Immature natural killer cell (primary cell): Measurements from ENCODE around the gene MBD3. TPM values are rescaled to one million over a fixed set of nuclear protein-coding genes. Genes with fewer than 3 reads are reported as not detected.

ENCODE experiments used
- DNase-seq, 3 donors: peaks; one replicate each; pipeline ENCODE4 v3.0.0; 2022; ENCODE audit warnings: mixed read lengths in 1 of 3
- H3K27ac Mint-ChIP-seq, 6 donors: one replicate each; pipeline ENCODE4 v1.8.0; 2020; ENCODE audit warnings: mixed read lengths in 6 of 6, mild to moderate bottlenecking in 5 of 6, inconsistent platforms in 4 of 6, moderate library complexity in 3 of 6
- H3K27me3 Mint-ChIP-seq, 3 donors: one replicate each; pipeline ENCODE4 v1.8.0; 2020 to 2021; ENCODE audit warnings: low read depth in 3 of 3, mild to moderate bottlenecking in 3 of 3, mixed read lengths in 3 of 3, moderate library complexity in 3 of 3, inconsistent platforms in 1 of 3
- H3K36me3 Mint-ChIP-seq, 3 donors: one replicate each; pipeline ENCODE4 v1.8.0; 2020; ENCODE audit warnings: mixed read lengths in 3 of 3, inconsistent platforms in 2 of 3, mild to moderate bottlenecking in 2 of 3
- H3K4me1 Mint-ChIP-seq, 2 donors: one replicate each; pipeline ENCODE4 v1.8.0; 2020; ENCODE audit warnings: inconsistent platforms in 2 of 2, mild to moderate bottlenecking in 2 of 2, mixed read lengths in 2 of 2, moderate library complexity in 1 of 2
- H3K4me3 Mint-ChIP-seq, 5 donors: one replicate each; pipeline ENCODE4 v1.8.0; 2020; ENCODE audit warnings: mild to moderate bottlenecking in 5 of 5, mixed read lengths in 5 of 5, inconsistent platforms in 3 of 5, moderate library complexity in 3 of 5
- H3K9me3 Mint-ChIP-seq, 6 donors: one replicate each; pipeline ENCODE4 v1.8.0; 2020; ENCODE audit warnings: mild to moderate bottlenecking in 6 of 6, mixed read lengths in 6 of 6, inconsistent platforms in 4 of 6, moderate library complexity in 3 of 6
- polyA plus RNA-seq, 3 donors: library from polyadenylated mRNA; unstranded; fragments of 300-500 nt; fragmentation: Illumina TruSeq; gene quantifications; one replicate each; pipeline ENCODE4 v1.2.3, GENCODE V29; 2021

Gene MBD3
- polyA plus RNA-seq, 3 donors from 2014 or later = 4.8 to 13.8 (median 6.9) TPM

DNA sequence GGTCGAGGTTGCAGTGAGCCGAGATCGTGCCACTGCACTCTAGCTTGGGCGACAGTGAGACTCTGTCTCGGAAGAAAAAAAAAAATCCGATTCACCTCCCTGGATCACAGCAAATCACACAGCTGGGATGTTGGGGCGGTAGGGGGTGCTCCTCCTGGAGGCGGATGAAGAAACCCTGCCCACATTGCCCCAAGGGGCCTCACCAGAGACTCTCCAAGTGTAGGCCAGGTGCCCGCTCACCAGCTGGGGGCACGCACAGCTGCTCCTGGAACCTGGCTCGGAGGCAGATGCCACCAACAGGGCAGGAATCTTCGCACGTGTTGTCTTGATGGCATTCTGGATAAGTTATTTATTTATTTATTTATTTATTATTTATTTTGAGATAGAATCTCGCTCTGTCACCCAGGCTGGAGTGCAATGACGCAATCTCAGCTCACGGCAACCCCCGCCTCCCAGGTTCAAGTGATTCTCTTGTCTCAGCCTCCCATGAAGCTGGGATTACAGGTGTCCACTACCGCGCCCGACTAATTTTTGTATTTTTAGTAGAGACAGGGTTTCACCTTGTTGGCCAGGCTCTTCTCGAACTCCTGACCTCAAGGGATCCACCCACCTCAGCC, 9.5 kb upstream of the MBD3 start:
- H3K27me3 Mint-ChIP-seq = peaks cover 8 to 16% (median 12%) of the 10 kb centered on the region in 3 donors
- H3K4me1 Mint-ChIP-seq = peaks cover 33 to 37% of the 10 kb centered on the region in 2 donors
- no peak for DNase-seq
- no peak overlapping the region for H3K27ac Mint-ChIP-seq
- peaks cover 0 to 6% (median 5%) of the 10 kb centered on the region in 3 donors for H3K36me3 Mint-ChIP-seq
- H3K9me3 Mint-ChIP-seq = no peaks in the 10 kb centered on the region
- peak overlapping the region in 1 of 5 donors; percentile 77 for H3K4me3 Mint-ChIP-seq

DNA sequence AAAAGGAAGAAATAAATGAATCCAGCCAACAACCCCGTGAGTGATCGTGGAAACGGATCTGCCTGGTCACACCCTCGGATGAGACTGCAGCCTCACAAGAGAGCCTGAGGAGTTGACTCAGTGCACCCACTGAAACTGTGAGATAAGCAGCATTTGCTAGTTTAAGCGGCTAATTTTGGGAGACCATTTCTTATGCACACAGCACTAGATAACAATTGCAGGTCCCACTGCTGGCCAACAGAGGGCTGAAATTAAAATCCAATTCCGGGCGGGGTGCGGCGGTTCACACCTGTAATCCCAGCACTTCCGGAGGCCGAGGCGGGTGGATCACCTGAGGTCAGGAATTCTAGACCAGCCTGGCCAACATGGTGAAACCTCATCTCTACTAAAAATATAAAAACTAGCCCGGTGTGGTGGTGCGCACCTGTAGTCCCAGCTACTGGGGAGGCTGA, 9.0 kb upstream of the MBD3 start:
- H3K4me1 Mint-ChIP-seq = peaks cover 28 to 33% of the 10 kb centered on the region in 2 donors
- no peak overlapping the region for H3K27ac Mint-ChIP-seq
- H3K9me3 Mint-ChIP-seq = no peaks in the 10 kb centered on the region
- H3K36me3 Mint-ChIP-seq = peaks cover 0 to 7% (median 5%) of the 10 kb centered on the region in 3 donors
- DNase-seq = no peak
- peak overlapping the region in 1 of 5 donors; percentile 3 for H3K4me3 Mint-ChIP-seq
- peaks cover 8 to 14% (median 12%) of the 10 kb centered on the region in 3 donors for H3K27me3 Mint-ChIP-seq

DNA sequence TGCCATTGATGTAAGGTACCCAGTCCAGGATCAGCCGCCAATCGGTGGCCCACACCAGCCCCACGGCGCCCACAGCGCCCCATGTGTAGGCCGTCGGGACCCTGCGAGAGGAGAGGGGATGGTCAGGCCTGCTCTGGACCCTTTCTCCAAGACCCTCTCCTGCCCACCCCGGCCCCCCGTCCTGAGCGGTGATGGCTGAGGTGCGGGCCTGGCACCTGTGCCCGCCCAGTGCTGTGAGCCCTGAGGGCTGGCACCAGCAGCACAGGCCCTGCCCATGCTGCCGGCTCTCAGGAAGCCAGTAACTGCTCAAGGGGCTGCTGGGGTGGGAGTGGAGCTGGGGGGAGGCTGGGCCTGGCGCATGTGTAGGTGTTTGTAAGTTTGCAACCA, 6.8 kb upstream of the MBD3 start:
- DNase-seq = no peak
- Mint-ChIP-seq H3K4me3 (no peak overlapping the region), H3K4me1 (peaks cover 15 to 17% of the 10 kb centered on the region in 2 donors), H3K36me3 (peaks cover 0 to 7% (median 5%) of the 10 kb centered on the region in 3 donors), H3K27ac (no peak overlapping the region), H3K9me3 (no peaks in the 10 kb centered on the region), H3K27me3 (peaks cover 0 to 3% (median 2%) of the 10 kb centered on the region in 3 donors)

DNA sequence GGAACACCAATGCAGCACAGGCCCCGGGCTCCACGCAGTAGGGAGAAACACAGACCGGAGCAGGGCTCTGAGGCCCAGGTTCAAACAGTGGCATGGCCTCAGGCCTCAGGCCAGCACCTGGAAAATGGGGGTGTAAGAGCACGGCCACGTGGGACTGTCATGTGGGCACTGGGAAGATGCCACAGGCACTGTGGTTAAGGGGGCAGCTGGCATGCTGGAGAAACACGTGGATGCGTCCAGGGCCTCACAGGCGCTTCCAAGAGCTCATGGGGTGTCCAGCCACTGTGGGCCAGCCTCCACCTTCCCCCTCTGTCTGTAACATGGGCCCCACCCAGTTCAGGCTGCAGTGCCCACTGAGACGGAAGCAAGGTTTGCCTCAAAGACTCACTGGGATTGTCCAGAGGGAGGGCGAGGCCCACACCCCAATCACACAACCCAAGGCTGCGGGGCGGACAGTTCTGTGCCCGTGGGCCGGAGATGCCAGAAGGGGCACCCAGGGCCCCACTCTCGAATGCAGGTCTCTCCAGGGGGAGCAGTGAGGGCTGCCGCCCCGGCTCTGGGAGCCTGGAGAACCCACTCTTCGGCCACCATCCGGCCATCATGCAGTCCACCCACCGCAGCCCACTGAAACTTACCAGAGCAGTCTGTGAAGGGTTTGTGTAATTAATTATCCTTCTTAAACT, 6.3 kb upstream of the MBD3 start:
- Mint-ChIP-seq H3K9me3 (no peaks in the 10 kb centered on the region), H3K4me3 (no peak overlapping the region), H3K27ac (no peak overlapping the region), H3K27me3 (peaks cover 0 to 2% (median 2%) of the 10 kb centered on the region in 3 donors), H3K4me1 (peaks cover 14 to 15% of the 10 kb centered on the region in 2 donors), H3K36me3 (peaks cover 0 to 7% (median 5%) of the 10 kb centered on the region in 3 donors)
- no peak for DNase-seq

DNA sequence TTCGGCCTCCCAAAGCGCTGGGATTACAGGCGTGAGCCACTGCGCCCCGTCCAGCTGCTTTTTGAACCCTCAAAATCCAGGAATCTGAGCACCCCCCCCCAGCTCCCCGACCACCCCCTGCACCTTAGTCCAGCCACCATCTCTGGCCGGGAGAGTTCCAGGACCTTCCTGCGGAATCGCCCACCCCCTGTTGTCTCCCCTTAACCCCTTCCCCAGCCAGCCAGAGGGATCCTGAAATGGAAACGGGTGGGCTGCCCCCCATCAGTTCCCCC, 772 bp upstream of the MBD3 start:
- no peak for DNase-seq
- Mint-ChIP-seq H3K4me1 (peaks cover 16 to 25% of the 10 kb centered on the region in 2 donors), H3K9me3 (no peaks in the 10 kb centered on the region), H3K27me3 (peaks cover 6 to 12% (median 6%) of the 10 kb centered on the region in 3 donors), H3K4me3 (peak overlapping the region in 4 of 5 donors; percentile 39 to 93 (median 91)), H3K27ac (peak overlapping the region in 4 of 6 donors; percentile 35 to 94 (median 86)), H3K36me3 (peaks cover 0 to 7% (median 5%) of the 10 kb centered on the region in 3 donors)

DNA sequence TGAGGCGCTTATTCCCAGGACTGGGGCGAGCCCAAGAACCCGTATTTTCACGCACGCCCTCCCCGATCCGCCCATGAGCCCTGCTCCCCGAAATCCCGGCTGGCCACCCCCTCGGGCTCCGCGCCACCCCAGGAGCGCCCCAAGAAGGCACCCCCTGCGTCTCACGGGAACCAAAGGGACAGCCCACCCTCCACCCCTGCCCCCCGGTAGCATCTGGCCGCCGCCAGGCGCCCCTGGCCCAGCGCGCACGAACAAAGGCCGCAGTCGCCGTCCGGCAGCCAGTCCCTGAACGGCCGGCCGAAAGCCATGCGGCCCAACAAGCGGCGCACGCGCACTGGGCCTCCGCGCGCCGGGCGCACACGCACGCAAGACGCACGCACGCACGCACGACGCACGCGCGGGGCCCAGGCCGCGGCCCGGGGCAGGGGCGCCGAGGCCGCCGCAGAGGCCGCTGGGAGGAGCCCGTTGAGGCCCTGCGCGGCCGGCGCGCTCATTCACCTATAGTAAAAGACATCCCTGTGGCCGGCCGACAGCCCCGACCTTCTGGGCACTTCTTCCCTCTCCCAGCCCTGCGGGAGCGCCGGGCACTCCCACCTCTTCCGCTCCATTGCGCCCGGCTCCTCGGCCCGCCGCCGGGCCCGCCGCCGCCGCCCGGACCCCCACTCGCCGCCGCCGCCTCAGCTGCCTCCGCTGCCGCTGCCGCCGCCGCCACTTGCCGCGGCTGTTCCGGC, 476 bp downstream of the MBD3 start:
- peak; percentile 85 to 90 (median 90) for DNase-seq
- Mint-ChIP-seq H3K27me3 (peaks cover 6 to 12% (median 6%) of the 10 kb centered on the region in 3 donors), H3K4me1 (peaks cover 16 to 29% of the 10 kb centered on the region in 2 donors), H3K36me3 (peaks cover 0 to 2% (median under 1%) of the 10 kb centered on the region in 3 donors), H3K4me3 (peak overlapping the region; percentile 79 to 86 (median 80)), H3K27ac (peak overlapping the region; percentile 74 to 91 (median 84)), H3K9me3 (no peaks in the 10 kb centered on the region)

GRCh38 chr19:1591421-1592023, 1.1 kb downstream of the MBD3 start:
- no peaks in the 10 kb centered on the region for H3K36me3 Mint-ChIP-seq
- H3K27me3 Mint-ChIP-seq = peaks cover 6 to 12% (median 6%) of the 10 kb centered on the region in 3 donors
- peak overlapping the region; percentile 74 to 91 (median 84) for H3K27ac Mint-ChIP-seq
- H3K4me1 Mint-ChIP-seq = peaks cover 16 to 29% of the 10 kb centered on the region in 2 donors
- DNase-seq = no peak
- no peaks in the 10 kb centered on the region for H3K9me3 Mint-ChIP-seq
- H3K4me3 Mint-ChIP-seq = peak overlapping the region; percentile 79 to 86 (median 80)

GRCh38 chr19:1590641-1591397, 1.8 kb downstream of the MBD3 start:
- H3K27me3 Mint-ChIP-seq = peaks cover 6 to 12% (median 6%) of the 10 kb centered on the region in 3 donors
- no peaks in the 10 kb centered on the region for H3K9me3 Mint-ChIP-seq
- DNase-seq = peak in 1 of 3 donors; percentile 9
- H3K27ac Mint-ChIP-seq = peak overlapping the region; percentile 50 to 91 (median 83)
- H3K36me3 Mint-ChIP-seq = no peaks in the 10 kb centered on the region
- peaks cover 20 to 32% of the 10 kb centered on the region in 2 donors for H3K4me1 Mint-ChIP-seq
- H3K4me3 Mint-ChIP-seq = peak overlapping the region; percentile 79 to 86 (median 80)

GRCh38 chr19:1587872-1588271, 4.8 kb downstream of the MBD3 start:
- DNase-seq = no peak
- H3K27ac Mint-ChIP-seq = peak overlapping the region in 1 of 6 donors; percentile 39
- peaks cover 3 to 9% (median 3%) of the 10 kb centered on the region in 3 donors for H3K27me3 Mint-ChIP-seq
- H3K9me3 Mint-ChIP-seq = no peaks in the 10 kb centered on the region
- peaks cover 19 to 29% of the 10 kb centered on the region in 2 donors for H3K4me1 Mint-ChIP-seq
- peaks cover 0 to 4% (median 0%) of the 10 kb centered on the region in 3 donors for H3K36me3 Mint-ChIP-seq
- no peak overlapping the region for H3K4me3 Mint-ChIP-seq

DNA sequence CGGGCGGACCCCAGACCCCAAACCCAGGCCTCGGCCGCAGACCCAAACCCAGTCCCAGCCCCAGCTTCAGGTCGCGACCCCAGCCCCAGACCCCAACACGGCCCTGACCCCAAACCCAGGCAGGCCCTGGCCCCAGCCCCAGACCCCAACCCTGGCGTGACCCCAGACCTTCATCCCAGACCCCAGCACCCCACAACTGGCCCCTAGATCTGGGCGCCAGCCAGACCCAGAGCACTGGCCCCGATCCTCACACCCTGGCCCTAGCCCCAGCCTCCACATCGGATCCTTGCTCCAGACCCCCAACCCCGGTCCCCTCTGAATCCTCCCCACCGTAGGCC, 7.5 kb downstream of the MBD3 start:
- peaks cover 5 to 14% of the 10 kb centered on the region in 2 donors for H3K4me1 Mint-ChIP-seq
- H3K4me3 Mint-ChIP-seq = no peak overlapping the region
- H3K27ac Mint-ChIP-seq = no peak overlapping the region
- H3K36me3 Mint-ChIP-seq = peaks cover 0 to 4% (median 3%) of the 10 kb centered on the region in 3 donors
- peaks cover 0 to 2% (median 0%) of the 10 kb centered on the region in 3 donors for H3K27me3 Mint-ChIP-seq
- DNase-seq = no peak
- H3K9me3 Mint-ChIP-seq = no peaks in the 10 kb centered on the region

GRCh38 chr19:1584500-1585242, 8.0 kb downstream of the MBD3 start:
- no peak for DNase-seq
- peaks cover 0 to 8% (median 6%) of the 10 kb centered on the region in 3 donors for H3K36me3 Mint-ChIP-seq
- H3K4me3 Mint-ChIP-seq = no peak overlapping the region
- H3K9me3 Mint-ChIP-seq = no peaks in the 10 kb centered on the region
- peaks cover 0 to 2% (median 0%) of the 10 kb centered on the region in 3 donors for H3K27me3 Mint-ChIP-seq
- peaks cover 5 to 11% of the 10 kb centered on the region in 2 donors for H3K4me1 Mint-ChIP-seq
- H3K27ac Mint-ChIP-seq = no peak overlapping the region

DNA sequence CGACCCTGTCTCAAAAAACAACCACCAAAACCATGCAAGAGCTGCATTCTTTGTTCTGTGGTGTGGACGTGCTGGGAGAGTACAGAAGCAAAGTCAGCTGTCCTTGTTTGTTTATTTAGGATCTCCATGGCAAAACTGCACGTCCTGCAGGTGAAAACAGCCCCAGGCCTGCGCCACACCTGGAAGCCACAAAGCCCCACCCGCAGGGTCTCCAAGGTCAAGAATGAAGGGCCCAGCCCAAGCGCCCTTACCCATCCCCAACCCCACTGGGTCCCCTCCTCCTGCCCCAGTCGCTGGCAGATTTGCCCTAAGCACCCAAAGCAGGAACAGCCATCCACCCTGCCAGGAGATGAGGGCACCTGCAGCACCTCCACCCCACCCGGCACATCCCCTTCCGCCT, 10.5 kb downstream of the MBD3 start:
- Mint-ChIP-seq H3K27me3 (no peaks in the 10 kb centered on the region), H3K36me3 (peaks cover 0 to 8% (median 6%) of the 10 kb centered on the region in 3 donors), H3K4me1 (peaks cover 5 to 6% of the 10 kb centered on the region in 2 donors), H3K27ac (no peak overlapping the region), H3K9me3 (no peaks in the 10 kb centered on the region), H3K4me3 (no peak overlapping the region)
- no peak for DNase-seq
